ACC112 (cell line): ENCODE data around the gene SPEF1.

Source experiments
- H2AFZ ChIP-seq: fragments of 200-600 bp; sonication (generic); one replicate; pipeline ENCODE4 v1.6.0; 2017; ENCODE audit warnings: antibody characterized with exemption, low read length; ENCODE audit not compliant: unreplicated experiment
- H3K27ac ChIP-seq: fragments of 200-600 bp; sonication (generic); 2 replicates; pipeline ENCODE4 v1.5.1; 2014; ENCODE audit warnings: low read depth, mild to moderate bottlenecking, antibody characterized with exemption, low read length, moderate library complexity
- H3K27me3 ChIP-seq: fragments of 200-600 bp; sonication (generic); 2 replicates; pipeline ENCODE4 v1.6.1; 2014; ENCODE audit warnings: mild to moderate bottlenecking, antibody characterized with exemption, low read length, moderate library complexity, mixed read lengths; ENCODE audit not compliant: insufficient read depth
- H3K36me3 ChIP-seq: fragments of 200-600 bp; sonication (generic); 2 replicates; pipeline ENCODE4 v1.6.1; 2016; ENCODE audit warnings: mild to moderate bottlenecking, antibody characterized with exemption, low read length, moderate library complexity, mixed read lengths; ENCODE audit not compliant: insufficient read depth
- H3K4me1 ChIP-seq: fragments of 200-600 bp; sonication (generic); one replicate; pipeline ENCODE4 v1.6.1; 2016; ENCODE audit warnings: low read length, mixed read lengths; ENCODE audit not compliant: insufficient read depth, unreplicated experiment, control insufficient read depth
- H3K4me3 ChIP-seq: fragments of 200-600 bp; sonication (generic); 2 replicates; pipeline ENCODE4 v1.5.1; 2014; ENCODE audit warnings: mild to moderate bottlenecking, low read depth, low read length
- H3K79me2 ChIP-seq: fragments of 200-600 bp; sonication (generic); one replicate; pipeline ENCODE4 v1.6.0; 2016; ENCODE audit warnings: low read length; ENCODE audit not compliant: control insufficient read depth, unreplicated experiment, insufficient read depth

The SPEF1 gene

DNA sequence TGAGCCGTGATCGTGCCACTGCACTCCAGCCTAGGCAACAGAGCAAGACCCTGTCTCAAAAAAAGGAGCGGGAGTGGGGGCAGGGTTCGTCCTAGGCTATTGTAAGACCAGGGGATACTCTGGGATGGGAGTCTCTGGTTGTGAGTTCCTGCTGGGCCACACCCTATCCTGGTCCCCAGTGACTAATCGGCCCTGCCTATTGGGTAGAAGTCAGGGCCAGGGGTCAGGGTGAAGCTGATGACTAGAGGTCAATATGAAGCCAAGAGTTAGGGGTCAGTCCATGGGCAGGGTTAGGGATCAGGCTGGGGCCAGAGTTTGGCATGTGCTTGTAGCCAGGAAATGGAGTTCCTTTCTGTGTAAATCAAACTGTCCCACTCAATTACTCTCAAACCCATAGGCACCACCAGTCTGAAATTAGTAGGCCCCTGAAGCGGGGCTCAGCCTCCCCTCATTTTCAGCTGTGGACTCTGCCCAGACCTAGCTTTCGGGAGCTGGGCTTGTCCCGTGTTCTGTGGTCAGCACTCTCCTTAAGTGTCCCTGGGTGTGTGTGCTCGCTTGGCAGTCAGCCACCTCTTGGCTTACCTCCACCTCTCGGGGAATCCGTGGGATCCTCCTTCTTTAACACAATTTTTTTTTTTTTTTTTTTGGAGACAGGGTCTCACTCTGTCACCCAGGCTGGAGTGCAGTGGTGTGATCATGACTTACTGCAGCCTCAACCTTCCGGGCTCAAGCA, 47.0 kb downstream of the SPEF1 start:
- Histone ChIP-seq H2AFZ (no peak overlapping the region), H3K4me1 (no peaks in the 10 kb centered on the region), H3K27ac (no peak overlapping the region), H3K4me3 (no peak overlapping the region), H3K79me2 (no peaks in the 10 kb centered on the region), H3K27me3 (peaks cover 27% of the 10 kb centered on the region), H3K36me3 (no peaks in the 10 kb centered on the region)

DNA sequence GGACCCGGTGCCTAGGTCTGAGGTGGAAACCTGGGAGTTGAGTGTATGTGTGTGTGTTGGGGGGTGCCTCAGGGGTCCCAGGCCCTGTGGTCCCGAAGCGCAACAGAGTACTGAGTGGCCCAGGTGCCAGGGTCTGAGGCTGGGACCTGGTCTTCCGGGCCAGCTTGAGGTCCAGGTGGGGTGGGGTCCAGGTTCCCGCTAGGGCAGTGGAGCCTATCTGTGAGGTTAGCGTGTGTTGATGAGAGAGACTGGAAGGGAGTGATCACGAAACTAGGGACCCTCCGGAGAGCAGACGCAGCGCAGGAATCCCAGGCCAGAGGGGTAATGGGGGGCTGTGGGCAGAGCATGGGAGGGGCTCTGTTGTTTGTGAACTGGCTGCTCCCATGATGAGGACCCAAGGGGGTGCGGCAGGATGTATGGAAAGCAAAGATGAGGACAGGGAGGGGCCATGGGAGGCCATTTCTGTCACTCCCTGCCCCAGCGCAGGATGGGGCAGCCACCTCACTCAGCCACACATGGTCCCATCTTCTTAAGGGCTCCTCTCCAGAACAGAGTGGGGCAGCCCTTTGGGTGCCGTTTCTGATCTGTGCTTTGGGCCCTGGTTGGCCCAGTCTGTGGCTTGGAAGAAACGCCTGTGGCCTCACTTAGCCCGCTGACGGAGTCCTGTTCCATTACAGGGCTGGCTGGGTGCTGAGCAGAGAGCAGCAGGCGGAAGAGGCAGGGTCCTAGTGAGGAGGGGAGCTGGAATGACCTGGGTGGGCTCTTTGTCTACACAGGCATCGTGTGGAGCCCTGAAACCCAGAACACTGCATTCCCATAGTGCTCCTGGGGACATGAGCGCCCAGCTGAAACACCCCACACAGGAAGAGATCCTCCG, 47.9 kb downstream of the SPEF1 start:
- H3K27ac ChIP-seq, result no peak overlapping the region
- no peaks in the 10 kb centered on the region for H3K79me2 ChIP-seq
- H3K36me3 ChIP-seq, result no peaks in the 10 kb centered on the region
- H3K27me3 ChIP-seq, result peaks cover 29% of the 10 kb centered on the region
- H2AFZ ChIP-seq, result no peak overlapping the region
- no peaks in the 10 kb centered on the region for H3K4me1 ChIP-seq
- H3K4me3 ChIP-seq, result no peak overlapping the region

DNA sequence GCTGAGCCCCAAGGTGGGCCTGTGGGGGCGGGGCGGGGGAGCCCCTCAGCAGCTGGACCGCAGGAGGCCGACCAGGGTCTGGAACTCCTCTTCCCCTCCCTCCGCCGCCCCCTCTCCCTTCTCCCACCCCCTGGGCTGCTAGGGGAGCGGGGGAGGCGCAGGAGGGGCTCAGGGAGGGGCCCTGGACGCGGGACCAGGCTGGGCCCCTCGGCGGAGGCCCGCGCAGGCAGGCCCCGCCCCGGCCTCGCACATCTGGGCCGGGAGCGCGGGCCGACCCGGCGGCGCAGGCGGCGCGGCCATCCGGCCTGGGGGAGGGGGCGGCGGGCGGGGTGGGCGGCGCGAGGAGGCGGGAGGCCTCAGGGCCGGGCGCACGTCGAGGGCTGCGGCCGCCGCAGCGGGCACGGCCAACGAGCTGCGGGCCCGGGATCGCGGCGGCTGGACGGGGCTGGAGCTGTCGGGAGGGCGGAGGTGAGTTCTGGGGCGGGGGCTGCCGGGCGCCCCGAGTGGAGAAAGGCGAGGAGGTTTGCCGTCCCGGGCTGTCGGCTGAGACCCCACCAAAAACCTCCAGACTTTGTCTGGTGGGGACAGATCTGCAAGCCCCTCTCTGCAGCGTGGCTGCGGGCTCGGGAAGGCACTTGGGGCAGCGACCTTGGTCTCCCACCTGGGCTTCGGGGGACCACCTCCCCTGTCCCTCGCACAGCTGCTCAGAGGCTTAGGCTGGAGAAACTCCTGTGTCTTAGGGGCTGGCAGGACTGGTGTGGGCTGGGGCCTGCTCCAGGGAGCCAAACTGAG, 48.7 kb downstream of the SPEF1 start, which contains the start of gene HSPA12B:
Gene HSPA12B, plus strand, starts transcription at position 359 of the 792 bp plus-strand sequence. CDS start 5,990 bp downstream, outside the sequence.
- Histone ChIP-seq H3K27ac (no peak within 1 kb of the TSS), H2AFZ (no peak within 1 kb of the TSS), H3K36me3 (no peaks in the 10 kb centered on the region), H3K4me3 (no peak within 1 kb of the TSS), H3K4me1 (peaks cover 7% of the 10 kb centered on the region), H3K27me3 (peaks cover 29% of the 10 kb centered on the region), H3K79me2 (no peaks in the 10 kb centered on the region)

DNA sequence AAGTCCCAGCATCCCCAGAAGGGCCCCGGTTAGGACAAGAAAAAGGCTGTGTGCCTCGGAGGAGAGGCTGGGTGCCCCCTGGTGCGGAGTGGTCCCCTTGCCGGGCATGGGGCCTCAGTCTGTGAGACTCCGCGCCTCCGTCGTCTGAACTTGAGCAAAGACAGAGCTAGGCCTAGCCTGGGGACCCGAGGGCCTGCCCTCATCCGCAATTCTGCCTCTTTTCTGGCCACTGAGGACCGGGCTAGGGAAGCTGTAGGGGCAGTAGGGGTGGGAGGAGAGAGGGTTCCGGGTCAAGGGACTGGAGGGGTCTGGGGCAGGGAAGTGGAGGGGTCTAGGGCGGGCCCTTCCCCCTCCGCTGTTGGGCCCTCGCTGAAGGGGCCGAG, 49.3 kb downstream of the SPEF1 start:
- Histone ChIP-seq H3K4me3 (no peak overlapping the region), H3K4me1 (peaks cover 9% of the 10 kb centered on the region), H3K27me3 (peaks cover 29% of the 10 kb centered on the region), H3K36me3 (no peaks in the 10 kb centered on the region), H3K79me2 (no peaks in the 10 kb centered on the region), H2AFZ (no peak overlapping the region), H3K27ac (no peak overlapping the region)

DNA sequence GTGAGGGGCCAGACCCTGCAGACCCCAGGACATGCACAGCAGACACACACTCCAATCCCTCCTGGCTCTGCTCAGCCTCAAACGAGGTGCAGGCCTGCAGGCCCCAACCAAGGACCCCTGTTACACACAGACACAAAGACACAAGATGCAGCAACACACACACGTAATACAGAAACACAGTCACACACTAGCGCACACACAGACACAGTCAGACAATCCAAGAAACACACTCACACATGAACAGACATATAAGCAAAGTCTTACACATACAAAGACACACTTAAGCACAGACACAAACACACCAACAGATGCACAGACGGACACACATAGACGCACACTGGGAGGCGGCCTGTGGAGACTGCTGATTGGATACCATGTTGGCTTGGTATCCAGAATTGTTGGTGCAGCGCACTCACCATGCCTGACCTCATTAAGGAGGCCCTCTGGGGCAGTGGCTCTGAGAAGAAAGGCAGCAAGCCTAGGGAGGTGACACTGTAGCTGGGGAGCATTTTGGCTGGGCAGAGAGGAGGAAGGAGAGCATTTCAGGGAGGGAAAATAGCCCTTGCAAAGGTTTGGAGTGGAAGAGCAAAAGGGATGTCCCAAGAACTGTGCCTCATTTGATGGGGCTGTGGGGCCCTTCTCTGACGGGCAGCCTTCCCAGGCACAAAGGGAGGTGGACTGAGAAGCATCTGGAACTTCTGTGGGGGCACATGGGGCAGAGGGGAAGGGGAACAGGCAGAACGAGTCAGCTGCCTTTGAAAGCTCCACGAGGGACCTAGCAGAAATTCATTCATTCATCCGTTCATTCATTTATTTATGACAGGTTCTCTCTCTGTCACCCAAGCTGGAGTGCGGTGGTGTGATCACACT, 50.2 kb downstream of the SPEF1 start:
- H3K36me3 ChIP-seq, result no peaks in the 10 kb centered on the region
- no peak overlapping the region for H2AFZ ChIP-seq
- no peaks in the 10 kb centered on the region for H3K79me2 ChIP-seq
- peaks cover 9% of the 10 kb centered on the region for H3K4me1 ChIP-seq
- H3K27me3 ChIP-seq, result peaks cover 29% of the 10 kb centered on the region
- H3K27ac ChIP-seq, result no peak overlapping the region
- H3K4me3 ChIP-seq, result no peak overlapping the region

DNA sequence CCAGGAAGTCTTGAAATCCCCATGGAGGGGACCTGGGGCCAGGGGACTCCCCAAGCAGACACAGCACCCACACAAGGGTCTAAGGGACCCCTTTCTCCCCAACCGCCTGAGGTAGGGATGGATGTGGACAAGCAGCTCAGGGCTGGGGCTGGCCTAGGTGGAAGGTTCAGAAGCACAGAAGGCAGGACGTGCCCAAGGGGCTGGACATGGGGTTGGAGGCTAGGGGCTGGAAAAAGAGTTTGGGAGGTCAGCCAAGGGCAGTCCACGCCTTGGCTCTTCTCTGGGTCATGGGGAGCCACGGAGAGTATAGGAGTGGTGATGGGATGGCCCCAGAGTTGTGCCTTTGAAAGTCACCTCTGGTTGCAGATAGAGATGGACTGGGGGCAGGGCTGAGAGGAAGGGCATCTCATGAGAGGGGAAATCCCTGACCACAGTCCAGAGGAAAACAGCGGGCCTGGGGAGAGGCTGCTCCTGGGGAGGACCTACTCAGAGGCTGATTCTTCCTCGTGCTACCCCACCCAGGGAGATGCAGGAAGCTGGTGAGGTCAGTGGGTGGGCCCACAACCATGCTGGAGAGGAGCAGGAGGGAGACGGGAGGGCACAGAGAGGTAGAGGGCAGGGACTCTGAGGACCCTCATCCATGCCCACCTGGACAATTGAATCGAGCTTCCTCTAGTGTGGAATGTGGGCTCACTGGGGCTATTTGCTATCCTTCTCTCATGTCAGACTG, 51.3 kb downstream of the SPEF1 start:
- no peaks in the 10 kb centered on the region for H3K79me2 ChIP-seq
- peaks cover 30% of the 10 kb centered on the region for H3K27me3 ChIP-seq
- no peak overlapping the region for H3K4me3 ChIP-seq
- no peaks in the 10 kb centered on the region for H3K36me3 ChIP-seq
- H3K27ac ChIP-seq, result no peak overlapping the region
- no peak overlapping the region for H2AFZ ChIP-seq
- peaks cover 9% of the 10 kb centered on the region for H3K4me1 ChIP-seq

DNA sequence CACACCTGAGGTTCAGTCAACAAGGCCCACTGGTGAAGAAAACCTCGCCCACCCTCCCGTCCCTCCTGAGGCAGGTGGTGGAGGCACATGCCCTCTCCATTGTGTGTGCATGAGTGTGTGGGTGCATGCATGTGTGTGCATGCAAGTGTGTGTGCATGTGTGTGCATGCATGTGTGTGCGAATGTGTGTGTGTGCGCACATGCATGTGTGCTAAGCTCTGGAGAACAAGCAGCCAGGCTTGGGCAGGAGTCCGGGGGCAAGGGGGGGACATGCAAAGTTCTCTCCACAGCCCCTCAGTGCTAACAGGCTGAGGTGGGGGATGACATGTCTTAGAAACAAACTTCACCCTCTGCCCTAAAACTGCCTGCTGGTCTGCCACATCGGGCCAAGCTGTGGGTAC, 51.9 kb downstream of the SPEF1 start:
- Histone ChIP-seq H3K4me1 (peaks cover 9% of the 10 kb centered on the region), H3K4me3 (no peak overlapping the region)

DNA sequence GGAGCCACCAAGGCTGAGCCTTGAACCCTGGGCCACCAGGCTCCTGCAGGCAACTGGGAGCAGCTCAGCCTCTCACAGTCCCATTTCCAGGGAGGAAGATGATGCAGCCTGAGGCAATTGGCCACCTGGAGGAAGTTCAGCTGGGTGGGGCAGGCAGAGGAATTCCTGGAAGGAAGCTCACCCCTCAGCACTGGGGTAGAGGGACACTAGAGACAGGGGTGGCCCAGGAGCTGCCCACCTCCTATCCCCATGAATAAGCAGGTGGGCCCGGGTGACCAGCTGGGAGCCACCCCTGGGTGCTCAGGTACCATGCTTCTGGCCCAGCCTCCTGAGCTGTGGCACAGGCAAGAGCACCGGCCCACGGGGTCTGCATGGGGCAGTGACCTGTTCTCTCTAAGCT, 52.4 kb downstream of the SPEF1 start:
- Histone ChIP-seq H2AFZ (no peak overlapping the region), H3K4me3 (no peak overlapping the region), H3K79me2 (no peaks in the 10 kb centered on the region), H3K27ac (no peak overlapping the region), H3K36me3 (no peaks in the 10 kb centered on the region), H3K27me3 (peaks cover 38% of the 10 kb centered on the region), H3K4me1 (peaks cover 9% of the 10 kb centered on the region)

More for the DNA sequence above, 51.9 kb downstream of the SPEF1 start:
- H3K27me3 ChIP-seq, result peaks cover 36% of the 10 kb centered on the region
- no peaks in the 10 kb centered on the region for H3K36me3 ChIP-seq
- H2AFZ ChIP-seq, result no peak overlapping the region
- no peaks in the 10 kb centered on the region for H3K79me2 ChIP-seq
- H3K27ac ChIP-seq, result no peak overlapping the region

DNA sequence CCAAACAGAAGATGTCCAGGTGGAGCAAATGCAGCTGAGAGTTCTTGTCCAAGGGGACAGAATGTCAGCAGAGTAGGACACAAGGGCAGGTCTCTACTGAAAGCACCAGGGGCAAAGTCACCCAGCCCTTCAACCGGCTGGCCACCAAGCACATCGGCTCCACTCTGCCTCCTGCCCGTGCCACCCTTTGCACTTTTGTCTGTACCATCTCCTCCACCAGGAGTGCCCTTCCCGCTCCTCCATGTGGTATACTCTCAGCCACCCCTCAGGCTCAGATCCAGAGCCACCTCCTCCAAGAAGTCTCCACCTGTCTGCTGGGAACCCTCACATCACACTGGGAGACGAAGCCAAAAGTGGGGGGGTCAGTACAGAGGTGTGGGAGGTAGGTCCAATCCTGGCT, 52.9 kb downstream of the SPEF1 start:
- Histone ChIP-seq H3K4me1 (peaks cover 9% of the 10 kb centered on the region), H2AFZ (no peak overlapping the region), H3K27me3 (peaks cover 37% of the 10 kb centered on the region), H3K27ac (no peak overlapping the region), H3K4me3 (no peak overlapping the region), H3K36me3 (no peaks in the 10 kb centered on the region), H3K79me2 (no peaks in the 10 kb centered on the region)
